HEK293 (cell line): ENCODE measurements around the gene MED10.
A peak's percentile ranks its signal among the peaks of the same experiment; 100 is the strongest.

Experiments
- CTCF ChIA-PET: fragments of 350-600 bp; formaldehyde crosslinking; extraction: SDS; loops from one replicate; lab custom pipeline; 2021; ENCODE audit warnings: antibody characterized with exemption; lab: Yijun Ruan, JAX
- POLR2A ChIA-PET: fragments of 300-600 bp; formaldehyde crosslinking; extraction: SDS; loops from one replicate; lab custom pipeline; 2020; ENCODE audit warnings: antibody characterized with exemption, inconsistent platforms; lab: Yijun Ruan, JAX
- H3K27ac ChIP-seq: fragments of 200-500 bp; sonication (Bioruptor generic); 2 replicates; pipeline ENCODE4 v1.5.1; 2014; ENCODE audit warnings: low read depth, low read length, control low read depth, inconsistent platforms; ENCODE audit errors: extremely low read depth
- H3K36me3 ChIP-seq, 2 experiments: fragments of 200-500 bp in 1 of 2; sonication (Bioruptor generic) in 1 of 2; 1 replicate in 1 of 2; 2 replicates in 1 of 2; pipeline ENCODE4 v1.5.1; 2014 to 2017; ENCODE audit warnings: inconsistent platforms in 2 of 2, low read length in 2 of 2; ENCODE audit not compliant: control insufficient read depth in 2 of 2, insufficient read depth in 1 of 2
- H3K4me1 ChIP-seq: fragments of 200-500 bp; sonication (Bioruptor generic); 2 replicates; pipeline ENCODE4 v1.5.1; 2014; ENCODE audit warnings: mild to moderate bottlenecking, low read length, inconsistent platforms; ENCODE audit not compliant: control insufficient read depth, insufficient read depth
- H3K4me3 ChIP-seq: 2 replicates; pipeline ENCODE4 v1.5.1; 2011; ENCODE audit warnings: low read depth, mild to moderate bottlenecking, control low read depth, low read length, moderate library complexity
- H3K9me3 ChIP-seq: fragments of 200-500 bp; sonication (Bioruptor generic); 2 replicates; pipeline ENCODE4 v1.5.1; 2014; ENCODE audit warnings: low read depth, low read length, inconsistent platforms; ENCODE audit not compliant: control insufficient read depth, insufficient read depth
- BCL6B ChIP-seq: fragments of 450-650 bp; formaldehyde crosslinking; IDR thresholded peaks from 2 replicates; pipeline ENCODE4 v1.5.1; 2017; ENCODE audit warnings: missing biosample characterization, missing genetic modification characterization
- EGR2 ChIP-seq: fragments of 450-650 bp; formaldehyde crosslinking; IDR thresholded peaks from 2 replicates; pipeline ENCODE4 v1.5.1; 2016; ENCODE audit warnings: low read depth, missing biosample characterization, missing genetic modification characterization
- IKZF3 ChIP-seq: fragments of 450-650 bp; IDR thresholded peaks from 2 replicates; pipeline ENCODE4 v1.5.0; 2018; ENCODE audit warnings: missing biosample characterization, mild to moderate bottlenecking, missing genetic modification characterization, moderate library complexity
- KLF1 ChIP-seq: fragments of 450-650 bp; formaldehyde crosslinking; IDR thresholded peaks from 2 replicates; pipeline ENCODE4 v1.5.1; 2016; ENCODE audit warnings: missing biosample characterization, missing genetic modification characterization
- REPIN1 ChIP-seq: fragments of 450-650 bp; formaldehyde crosslinking; IDR thresholded peaks from 2 replicates; pipeline ENCODE4 v1.5.1; 2017; ENCODE audit warnings: missing biosample characterization, missing genetic modification characterization, low read depth
- REST ChIP-seq: fragments of 450-650 bp; formaldehyde crosslinking; IDR thresholded peaks from 2 replicates; pipeline ENCODE4 v1.5.1; 2016; ENCODE audit warnings: missing biosample characterization, missing genetic modification characterization
- SCRT2 ChIP-seq: fragments of 450-650 bp; formaldehyde crosslinking; IDR thresholded peaks from 2 replicates; pipeline ENCODE4 v1.5.1; 2016; ENCODE audit warnings: missing biosample characterization, missing genetic modification characterization
- ZBTB17 ChIP-seq: fragments of 450-650 bp; formaldehyde crosslinking; IDR thresholded peaks from 2 replicates; pipeline ENCODE4 v1.5.1; 2016; ENCODE audit warnings: missing biosample characterization, missing genetic modification characterization
- ZBTB48 ChIP-seq: fragments of 450-650 bp; formaldehyde crosslinking; IDR thresholded peaks from 2 replicates; pipeline ENCODE4 v1.5.1; 2016; ENCODE audit warnings: missing biosample characterization, missing genetic modification characterization
- ZNF114 ChIP-seq: fragments of 450-650 bp; formaldehyde crosslinking; IDR thresholded peaks from 2 replicates; pipeline ENCODE4 v1.5.0; 2017; ENCODE audit warnings: missing biosample characterization, missing genetic modification characterization
- ZNF174 ChIP-seq: fragments of 450-650 bp; formaldehyde crosslinking; IDR thresholded peaks from 2 replicates; pipeline ENCODE4 v1.5.0; 2017; ENCODE audit warnings: missing biosample characterization, mild to moderate bottlenecking, missing genetic modification characterization
- ZNF239 ChIP-seq: fragments of 450-650 bp; formaldehyde crosslinking; IDR thresholded peaks from 2 replicates; pipeline ENCODE4 v1.5.1; 2016; ENCODE audit warnings: missing biosample characterization, missing genetic modification characterization
- ZNF324 ChIP-seq: fragments of 450-650 bp; formaldehyde crosslinking; IDR thresholded peaks from 2 replicates; pipeline ENCODE4 v1.5.1; 2016; ENCODE audit warnings: missing biosample characterization, missing genetic modification characterization
- ZNF354C ChIP-seq: fragments of 450-650 bp; formaldehyde crosslinking; IDR thresholded peaks from 2 replicates; pipeline ENCODE4 v1.5.1; 2016; ENCODE audit warnings: missing biosample characterization, missing genetic modification characterization, low read depth, borderline replicate concordance
- ZNF362 ChIP-seq: fragments of 450-650 bp; formaldehyde crosslinking; IDR thresholded peaks from 2 replicates; pipeline ENCODE4 v1.5.1; 2016; ENCODE audit warnings: missing biosample characterization, missing genetic modification characterization
- ZNF37A ChIP-seq: fragments of 450-650 bp; IDR thresholded peaks from 2 replicates; pipeline ENCODE4 v1.5.1; 2018; ENCODE audit warnings: missing biosample characterization, missing genetic modification characterization
- ZNF48 ChIP-seq: fragments of 450-650 bp; formaldehyde crosslinking; IDR thresholded peaks from 2 replicates; pipeline ENCODE4 v1.5.1; 2016; ENCODE audit warnings: missing biosample characterization, missing genetic modification characterization
- ZNF555 ChIP-seq: fragments of 450-650 bp; formaldehyde crosslinking; conservative IDR thresholded peaks from 2 replicates; pipeline ENCODE4 v1.5.1; 2017; ENCODE audit warnings: missing biosample characterization, mild to moderate bottlenecking, missing genetic modification characterization, inconsistent platforms
- ZNF623 ChIP-seq: fragments of 450-650 bp; formaldehyde crosslinking; IDR thresholded peaks from 2 replicates; pipeline ENCODE4 v1.5.1; 2016; ENCODE audit warnings: missing biosample characterization, missing genetic modification characterization
- ZNF658 ChIP-seq: fragments of 450-650 bp; formaldehyde crosslinking; IDR thresholded peaks from 2 replicates; pipeline ENCODE4; 2016; ENCODE audit warnings: missing biosample characterization, missing genetic modification characterization
- ZNF830 ChIP-seq: fragments of 450-650 bp; IDR thresholded peaks from 2 replicates; pipeline ENCODE4 v1.5.0; 2018; ENCODE audit warnings: missing biosample characterization, missing genetic modification characterization, low read depth, mild to moderate bottlenecking, moderate library complexity
- ZSCAN18 ChIP-seq: fragments of 450-650 bp; formaldehyde crosslinking; IDR thresholded peaks from 2 replicates; pipeline ENCODE4 v1.5.1; 2016; ENCODE audit warnings: missing biosample characterization, missing genetic modification characterization
- ZSCAN23 ChIP-seq: fragments of 450-650 bp; formaldehyde crosslinking; IDR thresholded peaks from 2 replicates; pipeline ENCODE4 v1.5.1; 2016; ENCODE audit warnings: missing biosample characterization, missing genetic modification characterization

MED10 gene

GRCh38 chr5:6328173-6328572 lies 50.2 kb downstream of the MED10 start:
- H3K4me3 ChIP-seq = no peak overlapping the region
- ChIA-PET POLR2A (no interaction called here), CTCF (interaction anchor here (0.6 to 1.0 kb wide), 2 partner anchors 197 to 207 kb away, joined by 3 read pairs; no protein-coding TSS in a partner anchor)
- H3K36me3 ChIP-seq = no peaks in the 10 kb centered on the region
- H3K4me1 ChIP-seq = no peaks in the 10 kb centered on the region
- TF ChIP-seq REST (tag by site-specific recombination) (peak; percentile 98), ZNF362 (tag by site-specific recombination) (no peak), EGR2 (tag by site-specific recombination) (no peak), ZBTB17 (tag by site-specific recombination) (no peak), ZNF623 (no peak), ZNF354C (tag by site-specific recombination) (no peak), ZNF37A (tag by site-specific recombination) (no peak)
- H3K9me3 ChIP-seq = no peaks in the 10 kb centered on the region
- H3K27ac ChIP-seq = no peak overlapping the region

DNA sequence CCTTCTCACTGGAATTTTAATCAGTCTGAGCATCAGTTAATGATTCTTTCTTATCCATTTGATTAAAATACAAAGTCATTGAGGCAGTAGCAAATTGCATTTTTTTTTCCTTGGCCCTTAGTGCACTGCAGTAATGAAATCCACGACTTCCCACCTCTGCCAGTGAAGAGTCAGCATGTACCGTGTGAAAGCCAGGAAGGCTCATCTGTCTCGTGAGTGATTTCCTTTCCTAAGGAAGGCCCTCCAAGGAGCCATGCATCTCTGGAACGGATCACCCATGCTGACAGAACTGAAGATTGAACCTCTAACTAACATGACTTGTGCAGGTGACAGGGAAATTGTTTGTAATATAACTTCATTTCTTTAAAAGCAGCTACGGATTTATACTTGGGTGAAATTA lies 51.6 kb downstream of the MED10 start:
- no peak for TF ChIP-seq ZNF174 (tag by site-specific recombination)
- no peak for TF ChIP-seq IKZF3 (tag by site-specific recombination)
- no peak for TF ChIP-seq BCL6B
- TF ChIP-seq SCRT2 (tag by site-specific recombination) = no peak
- TF ChIP-seq ZNF48 (tag by site-specific recombination) = no peak
- TF ChIP-seq, all 188 proteins: peak for 0
- H3K9me3 ChIP-seq = no peaks in the 10 kb centered on the region
- ChIA-PET CTCF (no interaction called here), POLR2A (no interaction called here)
- H3K27ac ChIP-seq = no peak overlapping the region
- H3K4me3 ChIP-seq = no peak overlapping the region
- no peaks in the 10 kb centered on the region for H3K4me1 ChIP-seq
- H3K36me3 ChIP-seq = no peaks in the 10 kb centered on the region

DNA sequence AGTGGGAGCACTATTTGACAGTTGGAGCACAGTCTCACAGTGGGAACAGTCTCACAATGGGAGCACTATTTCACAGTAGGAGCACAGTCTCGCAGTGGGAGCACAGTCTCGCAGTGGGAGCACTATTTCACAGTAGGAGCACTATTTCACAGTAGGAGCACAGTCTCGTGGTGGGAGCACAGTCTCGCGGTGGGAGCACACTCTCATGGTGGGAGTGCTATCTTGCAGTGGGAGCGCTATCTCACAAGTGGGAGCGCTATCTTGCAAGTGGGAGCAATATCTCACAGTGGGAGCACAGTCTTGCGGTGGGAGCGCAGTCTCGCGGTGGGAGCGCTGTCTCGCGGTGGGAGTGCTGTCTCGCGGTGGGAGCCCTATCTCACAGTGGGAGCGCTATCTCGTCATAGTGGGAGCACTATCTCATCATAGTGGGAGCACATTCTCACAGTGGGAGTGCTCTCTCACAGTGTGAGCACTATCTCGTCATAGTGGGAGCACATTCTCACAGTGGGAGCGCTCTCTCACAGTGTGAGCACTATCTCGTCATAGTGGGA lies 56.1 kb downstream of the MED10 start:
- Histone ChIP-seq H3K27ac (no peak overlapping the region), H3K4me3 (no peak overlapping the region), H3K4me1 (no peaks in the 10 kb centered on the region), H3K9me3 (no peaks in the 10 kb centered on the region), H3K36me3 (no peaks in the 10 kb centered on the region)
- ChIA-PET POLR2A (no interaction called here), CTCF (no interaction called here)
- TF ChIP-seq ZBTB48 (tag by site-specific recombination) (no peak), ZNF239 (tag by site-specific recombination) (no peak), ZNF324 (tag by site-specific recombination) (no peak), ZNF114 (tag by site-specific recombination) (no peak), ZNF658 (tag by site-specific recombination) (no peak), ZNF555 (tag by site-specific recombination) (no peak), ZNF48 (tag by site-specific recombination) (no peak), KLF1 (no peak), ZSCAN18 (tag by site-specific recombination) (no peak), ZSCAN23 (tag by site-specific recombination) (no peak), REPIN1 (tag by site-specific recombination) (no peak), ZNF830 (tag by site-specific recombination) (no peak)
